GM20431 (cell line): ENCODE data around the gene EFCC1.

ENCODE experiments used
- in situ Hi-C: fragments of 300-500 bp; cut with MseI, MboI; formaldehyde crosslinking; loops from one replicate; pipeline ENCODE4 v1.15.0; 2020; ENCODE audit warnings: low sequenced_read_pairs; ENCODE audit not compliant: unreplicated experiment

Gene EFCC1

DNA sequence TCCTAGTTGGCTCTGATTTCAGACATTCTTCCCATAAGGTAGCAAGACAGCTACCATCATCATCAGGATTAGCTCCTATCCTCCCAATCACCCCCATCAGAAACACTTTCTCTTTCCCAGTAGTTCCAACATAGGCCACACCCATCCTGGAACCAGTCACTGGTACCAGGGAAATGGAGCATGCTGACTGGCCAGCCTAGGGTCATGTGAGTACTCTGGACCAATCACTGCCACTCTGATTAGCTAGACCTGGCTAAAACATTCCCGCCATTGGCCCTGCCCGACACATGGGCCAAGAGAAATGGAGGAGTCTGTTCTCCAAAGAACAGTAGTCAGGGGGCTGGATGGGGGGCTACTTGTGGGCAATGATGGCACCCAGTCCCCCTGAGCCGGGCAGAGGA is 12.4 kb downstream of the EFCC1 start:
- in situ Hi-C loops: no loop called here

DNA sequence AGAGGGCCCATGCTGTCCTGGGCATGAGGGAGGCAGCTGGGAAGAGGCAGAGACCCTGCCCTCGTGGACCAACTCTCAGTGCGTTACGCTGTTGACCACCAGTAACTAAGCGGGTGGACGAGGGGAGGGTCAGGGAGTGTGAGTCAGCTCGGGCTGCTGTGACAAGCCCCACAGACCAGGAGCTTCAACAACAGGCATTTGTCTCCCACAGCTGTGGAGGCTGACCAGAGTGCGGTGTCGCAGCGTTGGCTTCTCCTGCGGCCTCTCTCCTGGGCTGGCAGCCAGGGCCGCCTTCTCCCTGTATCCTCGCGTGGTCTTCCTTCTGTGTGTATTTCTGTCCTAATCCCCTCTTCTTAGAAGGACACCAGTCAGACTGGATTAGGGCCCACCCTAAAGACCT is 13.0 kb downstream of the EFCC1 start:
- in situ Hi-C loops: no loop called here

DNA sequence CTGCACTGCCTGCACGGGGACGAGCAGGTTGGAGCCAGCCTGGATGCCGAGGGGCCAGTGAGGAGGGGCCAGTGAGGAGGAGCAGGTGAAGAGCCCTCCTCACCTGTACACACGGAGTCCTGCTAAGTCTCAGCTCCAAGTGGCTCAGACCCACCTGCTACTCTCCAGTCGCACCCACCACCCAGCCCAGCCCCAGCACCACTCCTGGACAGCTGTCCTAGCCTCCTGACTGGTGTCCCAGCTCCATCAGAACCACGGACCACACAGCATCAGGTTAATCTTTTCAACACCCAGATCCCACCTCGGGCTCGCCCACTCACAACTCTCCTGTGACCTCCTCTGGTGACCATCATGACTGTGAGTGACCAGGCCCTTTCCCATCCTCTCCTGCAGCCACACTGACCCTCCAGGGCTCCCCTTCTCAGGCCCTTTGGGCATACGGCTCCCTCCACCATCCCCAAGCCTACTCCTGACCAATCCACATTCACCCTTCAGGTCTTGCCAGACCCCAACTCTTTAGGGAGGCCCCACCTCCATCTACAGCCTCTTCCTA is 13.8 kb downstream of the EFCC1 start:
- in situ Hi-C loops: no loop called here

DNA sequence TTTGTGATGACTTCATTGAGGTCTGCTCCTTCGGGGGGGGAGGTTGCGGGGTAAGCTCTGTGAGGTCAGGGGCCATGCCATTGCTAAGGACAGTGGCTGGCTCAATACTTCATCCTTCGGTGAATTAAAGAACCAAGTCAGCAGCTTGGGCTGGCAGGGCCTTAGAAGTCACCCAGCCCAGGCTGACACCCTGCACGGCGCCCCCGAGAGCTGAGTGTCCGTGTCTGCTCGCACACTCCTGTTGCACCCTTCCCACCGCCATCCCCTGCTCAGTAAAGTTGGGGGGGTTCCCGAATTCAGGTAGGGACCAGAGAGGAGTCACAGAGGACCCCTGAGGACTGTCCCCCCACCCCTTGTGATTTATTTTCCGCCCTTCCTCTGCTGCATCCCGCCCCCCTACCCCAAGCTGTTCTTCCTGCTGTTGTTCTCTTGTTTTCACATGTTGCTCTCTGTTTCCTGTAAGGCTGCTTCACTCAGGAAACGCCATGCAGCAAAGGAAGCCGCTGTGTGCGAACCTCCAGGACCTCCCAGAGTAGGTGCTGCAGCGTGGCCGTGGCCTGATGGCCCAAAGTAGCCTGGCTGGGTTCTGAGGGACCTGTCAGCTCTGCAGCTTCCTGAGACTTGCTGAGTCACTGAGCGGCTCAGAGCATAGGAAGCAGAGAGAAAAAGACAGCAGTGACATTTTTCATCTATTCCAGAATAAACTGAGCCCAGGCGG is 14.4 kb downstream of the EFCC1 start:
- in situ Hi-C loops: no loop called here

DNA sequence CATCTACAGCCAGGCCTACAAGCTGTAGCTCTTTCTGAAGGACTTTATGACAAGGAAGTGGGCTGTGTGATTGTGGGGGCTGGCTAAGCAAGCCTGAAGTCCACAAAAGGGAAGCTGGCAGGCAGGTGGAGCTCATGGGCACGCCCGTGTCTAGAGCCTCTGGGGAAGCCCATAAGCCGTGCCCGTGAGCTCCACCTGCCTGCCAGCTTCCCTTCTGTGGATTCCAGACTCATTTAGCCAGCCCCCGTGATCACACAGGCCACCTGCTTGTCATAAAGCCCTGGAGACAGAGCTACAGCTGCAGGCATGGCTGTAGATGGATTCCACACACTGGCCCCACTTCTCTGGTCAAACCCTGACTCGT is 15.2 kb downstream of the EFCC1 start:
- in situ Hi-C loops: no loop called here

DNA sequence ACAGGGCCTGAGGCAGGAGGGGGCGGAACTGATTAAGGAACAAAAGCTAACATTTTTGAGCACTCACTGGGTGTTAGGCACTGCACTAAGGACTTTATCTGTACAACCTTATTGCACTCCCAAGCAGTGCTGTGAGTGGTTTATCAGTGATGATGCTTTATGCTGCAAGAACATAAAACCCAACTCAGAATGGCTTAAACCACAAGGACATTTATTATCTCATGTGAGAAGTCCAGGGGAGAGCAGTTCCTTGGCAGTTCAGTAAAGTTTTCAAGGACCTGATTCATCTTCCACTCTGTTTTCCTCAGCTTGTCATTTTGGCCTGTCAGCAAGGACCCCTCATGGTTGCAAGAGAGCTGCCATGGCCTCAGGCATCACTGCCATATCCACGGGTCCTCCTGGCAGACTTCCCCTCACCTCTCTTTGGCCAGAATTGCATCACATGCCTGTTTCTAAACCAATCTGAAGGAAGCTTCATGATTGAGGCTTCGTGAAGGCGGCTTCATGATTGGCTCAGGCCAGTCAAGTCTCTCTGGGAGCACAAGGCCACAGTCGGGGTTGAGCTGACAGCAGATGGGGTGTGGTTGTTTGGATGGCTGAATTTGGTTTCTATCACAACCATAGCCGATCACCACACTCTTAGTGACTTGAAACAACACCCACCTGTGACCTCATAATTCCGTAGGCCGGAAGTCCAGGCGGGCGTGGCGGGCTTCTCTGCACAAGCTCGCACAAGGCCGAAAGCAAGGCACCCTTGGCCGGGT is 15.8 kb downstream of the EFCC1 start:
- in situ Hi-C loops: no loop called here

DNA sequence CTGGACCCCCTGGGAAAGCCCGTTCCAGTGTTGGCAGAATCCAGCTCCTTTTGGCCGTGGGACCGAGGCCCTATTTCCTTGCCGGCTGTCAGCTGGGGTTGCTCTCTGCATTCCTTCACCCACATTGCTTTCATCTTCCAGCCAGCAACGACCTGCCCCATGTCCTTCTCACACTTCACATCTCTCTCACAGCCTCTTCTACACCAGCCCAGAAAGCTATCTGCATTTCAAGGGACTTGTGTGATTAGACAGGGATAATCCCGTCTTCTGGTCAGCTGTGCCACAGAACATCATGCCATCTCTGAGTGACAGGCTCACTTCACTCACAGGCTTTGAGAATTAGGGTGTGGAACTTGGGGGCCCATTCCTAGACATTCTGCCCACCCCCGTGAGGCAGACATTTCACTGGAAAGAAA is 16.4 kb downstream of the EFCC1 start:
- in situ Hi-C loops: no loop called here

DNA sequence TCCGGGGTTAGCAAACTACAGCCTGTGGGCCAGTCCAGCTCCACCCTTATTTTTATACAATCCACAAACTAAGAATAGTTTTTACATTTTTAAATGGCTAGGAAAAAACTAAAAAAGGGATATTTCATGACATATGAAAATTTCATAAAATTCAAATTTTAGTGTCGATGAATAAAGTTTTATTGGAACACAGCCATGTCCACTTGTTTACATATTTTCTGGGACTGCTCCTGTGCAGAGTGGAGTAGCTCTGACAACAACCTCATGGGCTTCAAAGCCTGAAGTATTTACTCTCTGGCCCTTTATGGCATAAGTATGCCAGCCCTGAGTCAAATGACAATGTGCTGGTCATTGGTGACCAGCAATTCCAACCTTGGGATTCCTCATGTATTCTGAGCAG is 17.2 kb downstream of the EFCC1 start:
- in situ Hi-C loops: no loop called here

DNA sequence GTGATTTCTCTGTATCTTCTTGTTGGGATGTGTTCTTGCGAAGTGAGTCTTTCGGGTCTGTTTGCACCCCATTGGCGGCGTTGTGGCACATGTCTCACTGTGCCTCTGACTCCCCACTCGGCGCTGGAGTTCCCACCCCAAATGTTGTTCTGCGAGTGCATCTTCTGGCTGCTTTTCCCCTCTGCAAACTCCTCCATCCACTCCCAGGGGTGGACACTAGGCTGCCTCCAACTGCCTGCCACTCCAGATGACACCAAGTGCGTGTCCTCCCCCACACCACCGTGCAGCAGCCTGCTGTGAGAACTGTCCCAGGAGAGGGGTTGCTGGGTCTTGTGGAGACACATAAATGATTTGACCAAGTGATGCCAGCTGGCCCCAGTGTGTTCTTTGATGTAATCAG is 17.6 kb downstream of the EFCC1 start:
- in situ Hi-C loops: no loop called here

DNA sequence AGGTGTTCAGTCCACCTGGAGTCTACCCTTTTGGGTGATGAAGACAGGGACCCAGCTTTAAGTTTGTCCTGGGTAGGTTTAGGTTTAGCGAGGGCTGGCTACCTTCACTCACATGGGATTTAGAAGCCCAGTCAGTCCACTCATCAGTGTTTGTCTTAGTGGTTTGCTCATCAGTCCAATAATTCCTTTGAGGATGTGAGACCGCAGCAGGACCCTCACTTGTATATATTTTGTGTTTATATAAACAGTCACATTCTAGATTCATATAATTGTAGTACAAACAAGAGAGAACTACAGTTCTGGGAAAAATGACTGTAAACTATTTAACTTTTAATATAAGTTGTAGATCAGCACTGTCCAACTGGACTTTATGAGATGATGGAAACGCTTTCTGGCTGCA is 18.2 kb downstream of the EFCC1 start:
- in situ Hi-C loops: no loop called here

DNA sequence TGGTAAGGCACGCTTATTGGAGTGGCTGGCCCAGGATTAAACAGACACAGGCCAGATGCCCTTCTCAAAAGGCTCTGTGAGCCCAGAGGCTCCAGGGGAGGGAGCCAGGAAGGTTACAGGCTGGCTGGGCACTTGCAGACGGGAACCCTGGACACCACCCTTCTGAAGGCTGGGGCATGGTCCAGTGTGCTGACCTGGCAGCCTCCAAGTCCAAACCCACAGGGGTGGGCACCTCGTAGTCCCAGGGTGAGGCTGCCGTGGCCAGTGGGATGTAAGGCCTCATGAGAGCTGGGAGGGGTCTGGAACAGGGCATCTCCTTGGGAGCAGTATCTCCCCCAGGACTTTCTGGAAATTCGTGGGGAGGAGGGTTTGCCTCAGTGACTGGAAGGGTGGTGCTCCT is 19.6 kb downstream of the EFCC1 start:
- in situ Hi-C loops: no loop called here

DNA sequence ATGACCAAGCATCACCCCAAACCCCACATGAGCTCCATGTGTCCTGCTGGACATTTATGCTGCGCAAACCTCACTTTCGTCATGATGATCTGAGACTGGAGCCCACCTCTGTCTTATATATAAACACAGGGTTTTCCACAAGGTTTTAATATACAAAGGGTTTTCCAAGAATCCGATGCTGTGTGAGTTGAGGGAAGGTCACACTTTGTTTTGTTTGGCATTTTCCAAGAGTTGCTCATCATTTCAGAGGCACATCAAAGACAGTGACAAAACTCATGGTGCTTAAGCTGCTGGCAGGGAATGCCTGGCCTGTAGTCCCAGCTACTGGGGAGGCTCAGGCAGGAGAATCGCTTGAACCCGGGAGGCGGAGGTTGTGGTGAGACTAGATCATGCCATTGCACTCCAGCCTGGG is 20.0 kb downstream of the EFCC1 start:
- in situ Hi-C loops: no loop called here

DNA sequence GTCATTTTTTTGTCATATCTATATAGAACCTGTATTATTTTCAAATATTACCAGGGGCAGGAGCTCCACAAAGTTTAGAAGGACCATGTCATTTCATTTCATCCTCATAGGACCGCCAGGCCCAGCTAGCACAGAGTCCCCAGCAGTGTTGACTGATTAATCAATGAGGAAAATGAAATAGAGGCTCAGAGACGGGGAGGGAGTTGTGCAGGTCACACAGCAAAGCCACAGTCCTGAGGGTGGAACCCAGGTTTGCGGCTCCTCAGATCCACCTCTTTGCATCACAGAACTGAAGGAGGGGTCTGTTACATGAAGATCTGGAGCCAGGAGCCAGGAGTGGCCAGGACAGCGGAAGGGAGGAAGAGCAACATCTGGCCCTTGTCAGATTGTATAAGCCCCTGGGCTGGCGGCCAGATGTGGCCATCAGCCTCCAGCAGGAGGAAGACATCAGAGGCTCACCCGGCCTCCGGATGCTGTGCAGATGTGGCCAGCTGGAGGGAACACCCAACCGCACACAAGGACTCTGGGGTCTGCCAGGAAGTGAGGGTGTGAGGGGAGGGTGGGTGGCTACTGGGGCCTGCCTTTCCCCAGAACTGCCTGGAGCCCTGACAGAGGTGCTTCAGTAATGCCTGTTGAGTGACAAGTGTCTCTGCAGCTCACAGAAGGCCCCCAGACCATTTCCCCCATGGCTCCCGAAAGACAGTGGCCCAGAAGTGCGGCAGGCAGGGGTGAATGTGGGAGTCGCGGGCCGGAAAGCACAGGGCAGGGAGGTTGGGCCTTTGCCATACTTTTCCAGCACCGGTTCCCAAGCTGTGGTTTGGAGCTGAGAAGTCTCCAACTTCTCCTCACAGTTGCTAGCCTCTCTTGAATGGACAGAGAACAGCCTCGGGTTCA is 21.3 kb downstream of the EFCC1 start:
- in situ Hi-C loops: no loop called here

DNA sequence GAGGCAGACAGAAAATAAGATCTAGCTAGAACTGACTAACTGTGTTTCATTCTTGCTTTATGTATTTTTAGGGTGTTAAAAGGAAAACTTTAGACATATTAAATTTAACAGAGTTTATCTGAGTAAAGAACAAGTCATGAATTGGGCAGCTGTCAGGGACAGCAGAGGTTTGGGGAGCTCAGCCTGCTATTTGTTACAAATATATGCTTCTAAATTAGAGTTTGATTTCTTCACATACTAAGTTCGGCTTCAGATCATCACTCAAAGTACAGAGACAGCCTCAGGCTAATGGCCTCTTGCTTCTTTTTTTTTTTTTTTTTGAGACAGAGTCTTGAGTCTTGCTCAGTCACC is 21.9 kb downstream of the EFCC1 start:
- in situ Hi-C loops: no loop called here

DNA sequence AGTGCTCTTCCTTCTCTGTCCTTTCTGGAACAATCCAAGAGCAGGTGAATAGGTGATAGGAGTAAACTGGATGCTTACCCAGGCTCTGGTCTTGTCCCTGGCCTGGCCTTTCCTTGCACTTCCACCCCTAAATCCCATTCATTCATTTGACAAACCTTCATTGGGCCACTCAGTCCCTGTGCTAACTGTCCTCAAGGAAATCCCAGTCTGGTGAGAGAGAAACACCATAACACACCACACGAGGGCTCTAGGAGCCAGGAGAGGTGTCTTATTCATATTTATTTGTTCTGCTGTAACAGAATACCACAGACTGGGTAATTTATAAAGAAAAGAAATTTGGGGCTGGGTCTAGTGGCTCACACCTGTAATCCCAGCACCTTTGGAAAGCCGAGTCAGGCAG is 22.8 kb downstream of the EFCC1 start:
- in situ Hi-C loops: no loop called here

DNA sequence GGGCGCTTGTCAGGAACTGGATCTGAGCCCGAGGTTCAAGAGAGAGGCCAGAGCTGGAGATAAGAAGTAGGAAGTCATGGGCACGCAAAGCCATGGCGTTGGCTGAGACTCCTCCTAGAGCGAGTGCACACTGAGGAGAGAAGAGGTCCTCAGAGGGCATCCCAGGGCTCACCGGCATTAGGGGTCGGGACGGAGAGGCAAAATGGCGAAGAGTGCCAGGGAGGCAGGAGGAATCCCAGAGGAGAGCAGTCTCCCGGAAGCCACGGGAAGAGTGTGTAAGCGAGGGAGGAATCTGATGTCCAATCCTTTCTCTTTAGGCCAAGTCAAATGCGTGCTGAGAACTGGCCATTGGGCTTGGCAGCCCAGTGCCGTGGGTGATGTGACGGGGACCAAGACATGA is 24.0 kb downstream of the EFCC1 start:
- in situ Hi-C loops: no loop called here

DNA sequence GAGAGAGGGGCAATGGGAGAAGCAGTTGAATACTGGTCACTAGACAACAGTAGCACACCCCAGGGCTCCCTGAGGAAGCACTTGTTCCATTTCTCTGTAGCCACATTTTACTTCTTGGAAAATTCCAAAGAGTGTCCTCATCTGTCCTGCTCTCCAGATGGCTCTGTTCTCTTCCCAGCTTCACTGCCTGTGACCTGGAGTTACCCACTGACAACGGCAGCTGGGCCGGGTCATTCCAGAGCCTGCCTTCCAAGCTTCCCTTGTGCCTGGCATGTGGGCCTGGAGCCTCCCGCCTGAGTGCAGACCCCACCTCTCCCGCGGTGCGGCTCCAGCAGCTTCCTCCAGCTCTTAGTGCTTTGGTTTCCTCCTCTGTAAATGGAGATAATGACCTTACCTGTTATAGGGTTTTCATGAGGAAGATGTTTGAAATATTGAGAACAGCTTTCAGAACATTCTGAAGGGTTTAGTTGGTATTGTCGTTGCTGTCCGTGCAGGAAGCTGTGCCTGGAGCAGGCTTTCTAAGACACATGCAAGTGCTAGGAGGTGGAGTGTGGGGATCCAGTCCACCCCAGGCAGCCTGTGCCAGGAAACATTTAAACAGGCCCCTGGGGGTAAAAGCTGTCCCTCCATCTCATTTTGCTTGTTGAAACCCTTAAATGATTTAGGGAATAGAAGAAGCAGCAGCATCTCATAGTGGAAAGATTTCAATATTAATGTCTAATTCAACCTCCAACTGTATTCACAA is 24.8 kb downstream of the EFCC1 start:
- in situ Hi-C loops: no loop called here

DNA sequence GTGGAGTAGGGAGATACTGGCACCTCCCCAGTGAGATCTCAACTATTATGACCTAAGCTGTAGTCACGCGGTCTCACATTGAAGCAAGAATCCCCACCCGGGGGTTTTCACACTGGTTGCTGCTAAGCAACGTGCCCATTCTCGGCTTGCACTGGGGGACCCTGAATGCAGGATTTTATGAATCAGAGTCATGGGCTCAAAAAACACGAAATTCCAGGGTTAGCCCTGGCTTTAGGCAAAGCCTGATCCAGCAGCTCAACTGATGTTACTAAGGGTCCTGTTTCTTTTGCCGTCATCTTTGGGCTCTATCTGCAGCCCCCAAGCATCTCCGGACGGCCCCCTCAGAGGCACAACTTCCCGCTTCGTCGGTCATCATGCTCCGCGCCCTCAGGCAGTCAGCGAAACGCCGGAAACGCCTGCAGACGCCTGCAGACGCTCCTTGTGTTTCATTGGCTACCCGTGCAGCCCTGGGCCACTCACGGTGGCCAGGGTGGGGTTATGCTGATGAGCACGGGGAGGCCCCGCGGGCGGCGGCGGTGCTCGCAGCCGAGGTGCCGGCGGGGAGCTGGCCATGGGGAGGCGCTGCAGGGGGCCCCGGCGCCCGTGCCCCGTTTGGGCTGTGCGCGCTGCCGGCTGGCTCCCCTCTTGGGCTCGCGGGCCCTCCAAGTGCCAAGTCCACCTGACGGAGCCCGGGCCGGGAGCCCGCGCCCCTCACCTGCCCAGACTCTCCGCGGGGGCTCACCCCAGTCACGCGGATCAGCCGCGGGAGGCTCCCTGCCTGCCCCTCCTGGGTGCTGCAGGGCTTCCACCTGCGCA is 25.8 kb downstream of the EFCC1 start:
- in situ Hi-C loops: no loop called here

DNA sequence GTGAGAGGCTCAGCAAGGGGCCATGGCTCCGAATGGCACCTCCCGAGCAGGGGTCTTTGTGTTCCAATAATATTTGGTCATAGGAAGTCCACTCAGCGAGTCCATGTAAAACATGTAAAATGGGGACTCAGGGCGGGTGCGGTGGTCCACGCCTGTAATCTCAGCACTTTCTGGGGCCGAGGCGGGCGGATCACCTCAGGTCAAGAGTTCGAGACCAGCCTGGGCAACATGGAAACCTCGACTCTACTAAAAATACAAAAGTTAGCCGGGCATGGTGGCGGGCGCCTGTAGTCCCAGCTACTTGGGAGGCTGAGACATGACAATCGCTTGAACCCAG is 26.4 kb downstream of the EFCC1 start:
- in situ Hi-C loops: no loop called here
